ENCODE data around the gene GPSM3. TPM values are rescaled to one million over a fixed set of nuclear protein-coding genes. Genes with fewer than 3 reads are reported as not detected.
A peak's percentile ranks its signal among the peaks of the same experiment; 100 is the strongest.

GPSM3 gene
- total RNA-seq, 1 donor: 2.6 TPM

- TF ChIP-seq CTCF (IDR thresholded peaks at IDR 0.05; ENCODE audit: insufficient read depth, low read depth, low read length): no peak
- H3K4me3 ChIP-seq (ENCODE audit: low read depth, low read length): peak overlapping the region; percentile 48
- no peak for DNase-seq (ENCODE audit: low read depth)
Observed at GRCh38 chr6:32191696-32192607, 491 bp downstream of the GPSM3 start.

DNA sequence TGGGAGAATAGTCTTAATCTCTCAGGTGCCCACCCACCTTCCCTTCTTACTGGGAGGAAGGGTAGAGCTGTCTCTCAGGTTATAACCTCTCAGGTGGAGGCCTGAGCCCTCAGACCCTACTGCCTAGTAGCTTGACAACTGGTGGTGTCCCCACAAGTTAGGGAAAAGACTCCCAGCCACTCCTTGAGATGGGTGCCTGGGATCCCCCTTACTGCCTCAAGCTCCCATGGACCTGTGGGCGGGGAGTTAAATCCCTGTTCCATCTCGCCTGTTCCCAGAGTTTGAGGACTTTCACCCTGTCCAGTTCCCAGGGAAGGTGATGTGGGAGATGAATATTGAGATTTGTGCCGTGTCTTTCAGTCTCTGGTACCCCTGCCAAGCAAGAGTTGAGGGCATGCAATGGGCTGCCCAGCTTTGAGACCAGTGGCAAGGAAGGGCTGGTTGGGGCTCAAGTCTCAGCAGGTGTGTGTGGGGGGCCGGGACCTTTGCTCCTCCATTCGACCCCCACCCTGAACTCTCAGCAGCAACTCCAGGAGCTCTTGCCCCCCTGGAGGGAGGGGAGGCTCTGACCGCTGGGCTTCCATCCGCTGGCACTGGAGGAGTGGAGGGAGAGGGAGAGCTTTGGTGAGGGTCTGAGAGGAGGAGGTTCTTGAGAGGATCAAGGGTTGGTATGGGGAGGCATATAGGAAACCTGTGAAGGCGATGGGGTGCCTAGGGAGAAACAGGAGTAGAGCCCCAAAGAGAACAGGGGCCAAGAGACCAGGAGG lies 1.3 kb downstream of the GPSM3 start:
- TF ChIP-seq CTCF (IDR thresholded peaks at IDR 0.05; ENCODE audit: insufficient read depth, low read depth, low read length): no peak
- peak overlapping the region; percentile 85 for H3K4me3 ChIP-seq (ENCODE audit: low read depth, low read length)
- DNase-seq (ENCODE audit: low read depth): no peak

DNA sequence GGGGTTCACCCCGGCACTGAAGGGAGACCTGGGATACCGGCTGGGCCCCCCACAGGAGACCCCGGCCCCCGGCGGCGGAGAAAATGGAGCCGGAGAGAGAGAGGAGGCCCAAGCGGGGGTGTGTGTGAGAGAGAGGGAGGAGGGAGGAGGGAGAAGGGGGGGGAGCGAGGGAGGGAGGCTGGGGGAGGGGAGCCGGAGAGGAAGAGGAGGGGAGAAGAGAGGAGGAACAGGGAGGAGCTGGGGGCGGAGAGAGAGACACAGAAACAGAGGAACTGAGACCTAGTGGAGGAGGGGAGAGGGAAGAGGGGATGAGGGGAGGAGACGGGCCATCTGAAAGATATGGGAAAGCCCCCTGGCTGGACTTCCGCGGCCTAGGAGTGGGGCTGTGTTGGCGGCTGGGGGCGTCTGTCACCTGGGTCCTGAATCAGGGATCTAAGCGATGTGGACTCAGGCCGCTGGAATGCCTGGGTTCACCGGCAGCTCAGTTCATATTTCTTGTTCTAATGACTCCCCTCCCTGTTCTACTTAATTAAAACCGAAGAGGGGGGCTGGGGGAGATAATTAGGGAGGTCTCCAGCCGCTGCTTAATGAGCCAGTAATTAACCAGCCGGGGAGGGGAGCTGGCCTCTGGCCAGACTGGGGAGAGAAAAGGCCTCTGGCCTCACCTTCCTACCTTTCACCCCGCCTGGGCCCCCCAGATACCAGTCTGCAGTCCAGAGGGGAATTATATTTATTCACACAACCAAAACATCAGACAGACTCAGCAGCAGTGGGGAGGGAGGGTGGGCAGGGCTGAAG lies 2.2 kb downstream of the GPSM3 start, which contains the start of gene PBX2:
PBX2 (minus strand) TSS at position 149 of the 798 bp plus-strand sequence. CDS start 287 bp downstream, outside the sequence.
- peak; percentile 93 for DNase-seq (ENCODE audit: low read depth)
- peak within 1 kb of the TSS; percentile 85 for H3K4me3 ChIP-seq (ENCODE audit: low read depth, low read length)
- no peak for TF ChIP-seq CTCF (IDR thresholded peaks at IDR 0.05; ENCODE audit: insufficient read depth, low read depth, low read length)

DNA sequence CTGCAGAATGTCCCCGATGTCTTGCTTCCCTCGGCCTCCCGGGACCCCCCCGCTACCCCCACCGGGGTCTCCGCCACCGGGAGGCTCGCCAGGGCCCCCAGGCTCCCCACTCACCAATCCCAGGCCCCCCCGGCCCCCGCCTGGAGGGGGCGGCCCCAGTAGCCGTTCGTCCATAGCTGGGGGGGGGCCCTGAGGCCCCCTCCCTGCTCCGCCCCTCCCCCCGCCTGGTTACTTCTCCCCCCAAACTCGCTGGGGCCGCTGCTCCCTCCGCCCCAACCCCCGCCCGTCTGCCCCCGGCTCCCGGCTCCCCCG lies 2.7 kb downstream of the GPSM3 start:
- TF ChIP-seq CTCF (IDR thresholded peaks at IDR 0.05; ENCODE audit: insufficient read depth, low read depth, low read length): no peak
- DNase-seq (ENCODE audit: low read depth): no peak

GRCh38 chr6:32189069-32189741 lies 3.2 kb downstream of the GPSM3 start:
- no peak for TF ChIP-seq CTCF (IDR thresholded peaks at IDR 0.05; ENCODE audit: insufficient read depth, low read depth, low read length)
- peak overlapping the region; percentile 85 for H3K4me3 ChIP-seq (ENCODE audit: low read depth, low read length)
- no peak for DNase-seq (ENCODE audit: low read depth)

More for the DNA sequence above, 2.7 kb downstream of the GPSM3 start:
- peak overlapping the region; percentile 85 for H3K4me3 ChIP-seq (ENCODE audit: low read depth, low read length)
